Endodermal cell (in vitro differentiated cells): ENCODE data around the gene FAM120AOS. TPM values are rescaled to one million over a fixed set of nuclear protein-coding genes. Genes with fewer than 3 reads are reported as not detected.
A peak's percentile ranks its signal among the peaks of the same experiment; 100 is the strongest.

ENCODE experiments used
- DNase-seq: peaks from one replicate; pipeline ENCODE4 v3.0.0-alpha.2; 2017
- H3K27ac ChIP-seq: 2 replicates; pipeline ENCODE4 v1.5.1; 2013; ENCODE audit warnings: mild to moderate bottlenecking, low read depth, low read length, moderate library complexity
- H3K27me3 ChIP-seq: 2 replicates; pipeline ENCODE4 v1.6.1; 2013; ENCODE audit warnings: mild to moderate bottlenecking, low read length, moderate library complexity; ENCODE audit not compliant: insufficient read depth, control insufficient read depth, poor library complexity, severe bottlenecking
- H3K36me3 ChIP-seq: 2 replicates; pipeline ENCODE4 v1.7.0; 2013; ENCODE audit warnings: mild to moderate bottlenecking, low read length, moderate library complexity; ENCODE audit not compliant: control insufficient read depth, insufficient read depth
- H3K4me1 ChIP-seq: one replicate; pipeline ENCODE4 v1.7.0; 2013; ENCODE audit warnings: low read length; ENCODE audit not compliant: control insufficient read depth, insufficient read depth
- H3K4me3 ChIP-seq: 2 replicates; pipeline ENCODE4 v1.5.1; 2013; ENCODE audit warnings: mild to moderate bottlenecking, low read length, moderate library complexity
- H3K9ac ChIP-seq: 2 replicates; pipeline ENCODE4 v1.6.1; 2013; ENCODE audit warnings: mild to moderate bottlenecking, low read length, moderate library complexity; ENCODE audit not compliant: poor library complexity, severe bottlenecking; ENCODE audit errors: extremely low read depth
- H3K9me3 ChIP-seq: 2 replicates; pipeline ENCODE4 v1.6.1; 2013; ENCODE audit warnings: mild to moderate bottlenecking, low read length, moderate library complexity; ENCODE audit not compliant: control insufficient read depth
- H3K27ac Mint-ChIP-seq: 2 replicates; pipeline ENCODE4 v1.8.0; 2020; ENCODE audit warnings: mixed read lengths
- H3K27me3 Mint-ChIP-seq: 2 replicates; pipeline ENCODE4 v1.8.0; 2021; ENCODE audit warnings: mild to moderate bottlenecking, mixed read lengths; ENCODE audit not compliant: insufficient read depth
- H3K36me3 Mint-ChIP-seq: 2 replicates; pipeline ENCODE4 v1.8.0; 2020; ENCODE audit warnings: low read depth, mixed read lengths
- H3K4me1 Mint-ChIP-seq: 2 replicates; pipeline ENCODE4 v1.8.0; 2020; ENCODE audit warnings: mixed read lengths
- H3K4me3 Mint-ChIP-seq: 2 replicates; pipeline ENCODE4 v1.8.0; 2020; ENCODE audit warnings: mild to moderate bottlenecking, moderate library complexity, mixed read lengths
- H3K9me3 Mint-ChIP-seq: 2 replicates; pipeline ENCODE4 v1.8.0; 2020; ENCODE audit warnings: mild to moderate bottlenecking, mixed read lengths
- WGBS, 2 experiments: methylation state at CpG; one replicate each; pipeline versions ENCODE4 v1.1.5 to v1.1.7; 2013; ENCODE audit warnings: missing lambda C conversion rate in 2 of 2, mixed read lengths in 1 of 2; ENCODE audit not compliant: insufficient coverage in 1 of 2, insufficient read length in 1 of 2; 5-methylcytosine and 5-hydroxymethylcytosine counted together
- total RNA-seq, 2 donors: library from RNA; stranded (reverse); fragmentation: NEBNext Ultra II Directional in 1 of 2; extraction: Animal tissue kit (Norgen Biotek cat#: 25700) in 1 of 2; gene quantifications; 2 replicates in 1 of 2; 3 replicates in 1 of 2; pipeline ENCODE4 v1.2.1, GENCODE V29; 2021
- TF ChIP-seq, protein P1 (sequence below): fragments of 200-600 bp; sonication (generic); conservative IDR thresholded peaks from 2 replicates; pipeline ENCODE4 v1.5.0; 2021; ENCODE audit warnings: antibody characterized with exemption, mild to moderate bottlenecking

FAM120AOS gene
- total RNA-seq, 2 donors from 2014 or later = 44.9 to 47.0 TPM

DNA sequence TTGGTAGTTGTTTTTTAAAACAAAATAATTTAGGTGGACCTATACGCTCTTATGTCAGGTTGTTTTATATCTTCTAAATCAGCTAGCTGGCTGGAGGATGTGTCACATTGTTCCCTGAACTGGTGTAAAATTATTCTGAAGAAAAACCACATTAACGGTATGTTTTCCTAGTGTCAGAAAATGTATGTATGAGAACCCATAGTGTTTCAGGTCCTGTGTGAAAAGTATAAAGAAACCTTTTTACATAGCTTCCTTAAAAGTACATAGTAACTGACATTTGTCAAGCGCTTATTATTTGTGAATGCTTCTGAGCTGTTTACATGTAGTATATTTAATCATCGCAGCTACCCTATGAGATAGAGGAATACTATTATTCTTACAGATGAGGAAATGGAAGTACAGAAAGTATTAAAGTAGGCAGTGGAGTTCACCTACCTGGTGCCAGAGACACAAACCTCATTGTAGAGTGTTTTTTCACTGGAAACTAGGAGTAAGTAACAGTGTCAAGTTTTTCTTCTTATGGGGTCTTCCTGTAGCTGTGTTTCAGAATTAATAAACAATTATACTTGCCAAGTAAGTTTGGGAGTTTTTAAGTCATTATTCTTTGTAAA, 10.4 kb upstream of the FAM120AOS start:
- TF ChIP-seq, protein P1, sequence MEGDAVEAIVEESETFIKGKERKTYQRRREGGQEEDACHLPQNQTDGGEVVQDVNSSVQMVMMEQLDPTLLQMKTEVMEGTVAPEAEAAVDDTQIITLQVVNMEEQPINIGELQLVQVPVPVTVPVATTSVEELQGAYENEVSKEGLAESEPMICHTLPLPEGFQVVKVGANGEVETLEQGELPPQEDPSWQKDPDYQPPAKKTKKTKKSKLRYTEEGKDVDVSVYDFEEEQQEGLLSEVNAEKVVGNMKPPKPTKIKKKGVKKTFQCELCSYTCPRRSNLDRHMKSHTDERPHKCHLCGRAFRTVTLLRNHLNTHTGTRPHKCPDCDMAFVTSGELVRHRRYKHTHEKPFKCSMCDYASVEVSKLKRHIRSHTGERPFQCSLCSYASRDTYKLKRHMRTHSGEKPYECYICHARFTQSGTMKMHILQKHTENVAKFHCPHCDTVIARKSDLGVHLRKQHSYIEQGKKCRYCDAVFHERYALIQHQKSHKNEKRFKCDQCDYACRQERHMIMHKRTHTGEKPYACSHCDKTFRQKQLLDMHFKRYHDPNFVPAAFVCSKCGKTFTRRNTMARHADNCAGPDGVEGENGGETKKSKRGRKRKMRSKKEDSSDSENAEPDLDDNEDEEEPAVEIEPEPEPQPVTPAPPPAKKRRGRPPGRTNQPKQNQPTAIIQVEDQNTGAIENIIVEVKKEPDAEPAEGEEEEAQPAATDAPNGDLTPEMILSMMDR = no peak
- Mint-ChIP-seq H3K9me3 (no peaks in the 10 kb centered on the region), H3K4me1 (peaks cover 73% of the 10 kb centered on the region), H3K27me3 (no peaks in the 10 kb centered on the region), H3K27ac (peak overlapping the region; percentile 83), H3K4me3 (no peak overlapping the region), H3K36me3 (peaks cover 3% of the 10 kb centered on the region)
- Histone ChIP-seq H3K4me3 (no peak overlapping the region), H3K27ac (no peak overlapping the region), H3K36me3 (no peaks in the 10 kb centered on the region), H3K27me3 (no peaks in the 10 kb centered on the region), H3K9me3 (no peaks in the 10 kb centered on the region), H3K9ac (no peak overlapping the region), H3K4me1 (no peaks in the 10 kb centered on the region)
- 90 to 95% methylated on average over 2 to 4 of the region's 4 CpGs for WGBS, 2 experiments
- no peak for DNase-seq

DNA sequence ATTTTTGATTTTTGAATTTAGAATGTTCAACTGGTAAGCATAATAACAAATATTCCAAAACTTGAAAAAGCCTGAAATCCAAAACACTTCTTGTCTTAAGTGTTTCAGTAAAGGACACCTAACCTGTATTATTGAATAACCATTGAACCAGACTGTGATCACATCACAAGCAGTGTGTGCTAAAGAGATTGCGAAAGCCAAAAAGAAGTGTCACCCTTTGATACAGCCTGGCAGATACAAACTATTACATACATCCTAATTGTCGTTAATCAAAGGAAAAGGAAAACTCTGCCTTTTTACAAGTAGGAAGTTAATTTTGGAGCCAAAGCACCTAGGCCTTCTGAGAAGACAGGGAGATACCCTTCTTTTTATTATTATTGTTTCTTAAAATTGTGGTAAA, 8.4 kb upstream of the FAM120AOS start:
- no peak for DNase-seq
- peaks cover 3% of the 10 kb centered on the region for H3K36me3 Mint-ChIP-seq
- no peak overlapping the region for H3K4me3 ChIP-seq

DNA sequence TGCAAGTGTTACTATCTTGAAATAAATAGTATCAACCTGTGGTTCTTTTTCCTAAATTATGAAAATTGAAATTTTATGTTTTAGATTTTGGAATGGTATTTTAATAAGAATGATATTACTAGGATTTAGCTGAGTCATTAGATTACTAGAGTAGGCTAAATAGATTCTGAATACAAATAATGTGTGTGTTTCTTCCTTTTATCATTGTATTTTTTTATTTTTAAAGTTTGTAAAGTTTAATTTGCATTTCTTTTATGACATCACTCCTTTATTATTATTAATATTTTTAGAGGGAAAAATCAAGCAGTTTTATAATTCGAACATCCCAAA, 8.0 kb upstream of the FAM120AOS start:
- TF ChIP-seq, protein P1 = no peak
- Mint-ChIP-seq H3K36me3 (peaks cover 3% of the 10 kb centered on the region), H3K9me3 (no peaks in the 10 kb centered on the region), H3K4me3 (no peak overlapping the region), H3K4me1 (peaks cover 53% of the 10 kb centered on the region), H3K27me3 (no peaks in the 10 kb centered on the region), H3K27ac (no peak overlapping the region)
- Histone ChIP-seq H3K4me3 (no peak overlapping the region), H3K9ac (no peak overlapping the region), H3K27me3 (no peaks in the 10 kb centered on the region), H3K27ac (no peak overlapping the region), H3K9me3 (no peaks in the 10 kb centered on the region), H3K36me3 (peaks cover 5% of the 10 kb centered on the region), H3K4me1 (no peaks in the 10 kb centered on the region)
- no peak for DNase-seq
- WGBS, 2 experiments = 100% methylated on average over 1 of the region's 1 CpG; no CpG with 5 or more reads in 1 of the 2 experiments

More for the DNA sequence above, 8.4 kb upstream of the FAM120AOS start:
- no peak overlapping the region for H3K27ac Mint-ChIP-seq
- no peak overlapping the region for H3K4me3 Mint-ChIP-seq
- TF ChIP-seq, protein P1 = no peak
- H3K4me1 Mint-ChIP-seq = peaks cover 57% of the 10 kb centered on the region
- Histone ChIP-seq H3K9ac (no peak overlapping the region), H3K9me3 (no peaks in the 10 kb centered on the region), H3K36me3 (peaks cover under 1% of the 10 kb centered on the region), H3K27me3 (no peaks in the 10 kb centered on the region), H3K4me1 (no peaks in the 10 kb centered on the region), H3K27ac (no peak overlapping the region)
- H3K9me3 Mint-ChIP-seq = no peaks in the 10 kb centered on the region
- H3K27me3 Mint-ChIP-seq = no peaks in the 10 kb centered on the region
- 93 to 100% methylated on average over 1 to 2 of the region's 2 CpGs for WGBS, 2 experiments
